OCI-LY1 (cell line): ENCODE results near the gene HIP1R.

Source experiments
- EZH2 ChIP-seq: fragments of 200-600 bp; sonication (generic), shearing (Covaris generic); IDR thresholded peaks from 2 replicates; pipeline ENCODE4 v1.8.0; 2017; ENCODE audit warnings: borderline replicate concordance, mixed run types, mild to moderate bottlenecking, antibody characterized with exemption, low read length, moderate library complexity, mixed read lengths
- TF ChIP-seq, protein P1 (sequence below): fragments of 200-600 bp; sonication (generic), shearing (Covaris generic); IDR thresholded peaks from 2 replicates; pipeline ENCODE4 v1.5.1; 2017; ENCODE audit warnings: mild to moderate bottlenecking, antibody characterized with exemption, low read length, moderate library complexity, mixed read lengths

DNA sequence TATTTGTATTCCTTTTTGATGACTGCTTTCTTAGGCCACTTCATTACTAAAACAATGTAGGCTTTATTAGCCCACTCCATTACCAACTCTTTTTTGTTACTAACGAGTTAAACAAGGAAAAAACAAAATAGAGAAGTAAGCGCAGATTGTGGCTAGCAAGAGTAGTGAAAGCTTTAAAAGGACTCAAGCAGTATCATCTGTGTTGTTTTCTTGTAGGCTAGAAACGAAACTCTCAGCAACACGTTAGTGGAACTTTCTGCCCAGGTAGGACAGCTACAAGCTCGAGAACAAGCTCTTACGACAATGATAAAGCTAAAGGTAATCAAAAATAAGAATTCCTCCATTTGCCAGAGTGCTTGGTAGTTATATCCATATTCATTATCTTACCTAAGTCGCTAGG lies 49.8 kb upstream of the HIP1R start:
- TF ChIP-seq, protein P1, sequence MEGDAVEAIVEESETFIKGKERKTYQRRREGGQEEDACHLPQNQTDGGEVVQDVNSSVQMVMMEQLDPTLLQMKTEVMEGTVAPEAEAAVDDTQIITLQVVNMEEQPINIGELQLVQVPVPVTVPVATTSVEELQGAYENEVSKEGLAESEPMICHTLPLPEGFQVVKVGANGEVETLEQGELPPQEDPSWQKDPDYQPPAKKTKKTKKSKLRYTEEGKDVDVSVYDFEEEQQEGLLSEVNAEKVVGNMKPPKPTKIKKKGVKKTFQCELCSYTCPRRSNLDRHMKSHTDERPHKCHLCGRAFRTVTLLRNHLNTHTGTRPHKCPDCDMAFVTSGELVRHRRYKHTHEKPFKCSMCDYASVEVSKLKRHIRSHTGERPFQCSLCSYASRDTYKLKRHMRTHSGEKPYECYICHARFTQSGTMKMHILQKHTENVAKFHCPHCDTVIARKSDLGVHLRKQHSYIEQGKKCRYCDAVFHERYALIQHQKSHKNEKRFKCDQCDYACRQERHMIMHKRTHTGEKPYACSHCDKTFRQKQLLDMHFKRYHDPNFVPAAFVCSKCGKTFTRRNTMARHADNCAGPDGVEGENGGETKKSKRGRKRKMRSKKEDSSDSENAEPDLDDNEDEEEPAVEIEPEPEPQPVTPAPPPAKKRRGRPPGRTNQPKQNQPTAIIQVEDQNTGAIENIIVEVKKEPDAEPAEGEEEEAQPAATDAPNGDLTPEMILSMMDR, result no peak
- TF ChIP-seq EZH2, result no peak
